Measurements from ENCODE around the gene SIGLEC10.

SIGLEC10 gene

GRCh38 chr19:51366389-51367254 is 50.8 kb downstream of the SIGLEC10 start:
- DNase-seq, result peak; percentile 69 to 99 (median 96)

GRCh38 chr19:51365965-51366388 is 51.5 kb downstream of the SIGLEC10 start, which contains the start of gene ETFB:
Gene ETFB (minus strand): TSS chr19:51366388. CDS start chr19:51366326, 62 bp downstream.
- DNase-seq, result peak in 1 of 58 donors; percentile 59

GRCh38 chr19:51365211-51365964 is 52.1 kb downstream of the SIGLEC10 start:
- DNase-seq, result peak in 16 of 58 donors; percentile 9 to 52 (median 32)

GRCh38 chr19:51364200-51365106 is 53.0 kb downstream of the SIGLEC10 start:
- peak in 18 of 58 donors; percentile 5 to 64 (median 38) for DNase-seq

- no peak for DNase-seq
Measured at GRCh38 chr19:51361239-51361638, 56.2 kb downstream of the SIGLEC10 start.

All from anterior cingulate cortex (tissue), 58 donors.